ENCODE results near the gene JAKMIP1.

The JAKMIP1 gene

DNA sequence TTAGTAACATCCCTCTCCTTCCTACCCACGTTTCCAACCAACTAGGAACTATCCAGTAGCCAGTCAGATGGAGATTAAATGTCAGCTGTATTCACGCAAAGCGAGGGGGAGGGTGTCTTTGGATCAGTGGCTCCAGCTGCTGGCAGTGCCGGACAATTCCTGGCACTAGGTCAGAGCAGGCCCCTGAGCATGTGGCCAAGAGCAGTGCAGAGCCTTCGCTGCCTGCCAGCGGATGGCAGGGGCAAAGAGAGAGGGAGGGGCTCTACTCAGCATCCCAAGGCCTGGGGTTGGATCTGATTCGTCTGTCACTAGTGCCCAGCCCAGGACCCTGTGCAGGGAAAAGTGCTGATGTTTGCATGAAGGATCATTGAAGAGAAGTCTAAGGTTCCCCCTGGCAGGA is 28.7 kb upstream of the JAKMIP1 start:
- Histone ChIP-seq H3K27ac (ENCODE audit: insufficient read depth, low read length, poor library complexity, severe bottlenecking) (no peak overlapping the region), H3K9me3 (ENCODE audit: control insufficient read depth, low read length) (no peaks in the 10 kb centered on the region), H3K4me3 (ENCODE audit: insufficient read depth, low read depth, low read length, poor library complexity, severe bottlenecking) (no peak overlapping the region), H3K36me3 (ENCODE audit: control insufficient read depth, insufficient read depth, low read length) (no peaks in the 10 kb centered on the region), H3K27me3 (replicated peaks; ENCODE audit: control insufficient read depth, insufficient read depth, low read length, poor library complexity, severe bottlenecking) (no peaks in the 10 kb centered on the region), H3K4me1 (ENCODE audit: control insufficient read depth, insufficient read depth, low read length, poor library complexity, severe bottlenecking) (no peaks in the 10 kb centered on the region)
- no peak for DNase-seq

DNA sequence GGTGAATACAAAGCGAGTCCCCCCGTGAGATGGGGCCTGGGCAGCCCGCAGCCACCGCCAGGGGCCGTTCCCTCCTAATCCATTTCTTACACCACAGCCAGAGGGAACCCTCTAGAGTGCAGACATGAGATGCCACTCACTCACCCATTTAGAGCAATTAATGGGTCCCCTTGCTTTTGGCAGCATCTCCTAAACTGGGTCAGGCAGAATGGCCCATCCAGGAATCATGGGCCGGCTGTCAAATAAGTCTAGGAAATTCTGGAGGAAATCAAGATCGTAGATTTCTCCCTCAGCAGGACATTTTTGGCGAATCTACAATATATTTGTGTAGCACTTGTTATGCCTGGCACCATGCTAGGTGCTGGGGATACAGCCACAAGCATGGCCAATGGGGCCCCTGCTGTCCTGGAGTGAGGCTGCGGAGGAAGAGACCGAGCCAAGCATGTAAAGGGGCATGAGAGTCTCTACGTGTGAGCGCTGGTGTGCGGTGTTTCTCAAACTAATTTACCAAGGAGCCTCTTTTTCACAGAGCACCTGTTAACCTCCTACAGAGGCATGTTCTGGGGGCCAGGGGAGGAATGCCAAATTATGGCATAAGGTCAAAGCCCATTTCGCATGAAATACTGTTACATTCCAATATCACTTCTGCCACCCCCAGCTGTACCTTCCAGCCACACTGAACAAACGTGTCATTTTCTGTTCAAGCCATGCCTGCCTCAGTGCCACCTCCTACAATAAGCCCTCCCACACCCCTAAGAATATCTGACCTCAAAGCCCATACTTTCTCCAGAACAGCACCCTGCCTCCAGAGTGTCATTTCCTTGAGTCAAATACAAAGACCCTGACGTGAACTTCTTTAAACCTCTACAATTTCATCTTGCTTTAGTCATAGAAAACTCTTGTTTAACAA is 28.1 kb upstream of the JAKMIP1 start:
- H3K27me3 ChIP-seq (replicated peaks; ENCODE audit: control insufficient read depth, insufficient read depth, low read length, poor library complexity, severe bottlenecking): no peaks in the 10 kb centered on the region
- no peaks in the 10 kb centered on the region for H3K36me3 ChIP-seq (ENCODE audit: control insufficient read depth, insufficient read depth, low read length)
- H3K9me3 ChIP-seq (ENCODE audit: control insufficient read depth, low read length): no peaks in the 10 kb centered on the region
- H3K4me1 ChIP-seq (ENCODE audit: control insufficient read depth, insufficient read depth, low read length, poor library complexity, severe bottlenecking): no peaks in the 10 kb centered on the region
- H3K4me3 ChIP-seq (ENCODE audit: insufficient read depth, low read depth, low read length, poor library complexity, severe bottlenecking): no peak overlapping the region
- no peak for DNase-seq
- H3K27ac ChIP-seq (ENCODE audit: insufficient read depth, low read length, poor library complexity, severe bottlenecking): no peak overlapping the region

DNA sequence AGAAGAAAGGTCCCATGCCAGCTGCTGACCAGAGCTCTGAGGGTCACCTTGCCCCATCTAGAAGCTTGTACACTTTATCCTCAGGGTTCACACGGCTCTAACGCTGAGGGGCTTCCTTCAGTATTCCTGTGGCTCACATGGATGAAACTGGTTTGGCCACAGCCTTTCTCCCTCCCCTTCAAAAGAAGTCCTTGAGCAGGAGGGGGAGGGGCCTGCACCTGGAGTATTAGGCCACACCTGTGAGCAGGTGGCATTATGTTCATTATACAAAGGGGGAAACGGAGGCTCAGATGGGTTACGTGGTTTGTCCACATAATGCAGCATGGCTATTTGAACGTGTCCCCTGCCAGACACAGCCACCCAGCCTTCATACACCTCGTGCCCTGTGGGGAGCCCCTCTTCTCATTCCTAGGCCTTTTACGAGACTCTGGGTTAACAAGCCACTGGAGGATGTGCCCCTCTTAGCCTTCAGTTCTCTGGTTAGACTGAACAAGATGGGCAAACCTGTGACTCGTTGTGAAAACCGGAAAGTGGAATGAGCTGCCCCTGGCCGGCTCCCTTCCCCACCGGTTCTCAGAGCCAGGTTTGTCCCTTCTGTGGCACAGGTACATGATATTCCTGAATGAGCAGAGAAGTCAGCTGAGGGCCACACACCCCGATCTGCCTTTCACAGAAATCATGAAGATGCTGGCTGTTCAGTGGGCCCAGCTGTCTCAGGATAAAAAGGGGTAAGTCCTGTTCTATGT is 27.2 kb upstream of the JAKMIP1 start:
- peaks cover under 1% of the 10 kb centered on the region for H3K9me3 ChIP-seq (ENCODE audit: control insufficient read depth, low read length)
- H3K4me1 ChIP-seq (ENCODE audit: control insufficient read depth, insufficient read depth, low read length, poor library complexity, severe bottlenecking): no peaks in the 10 kb centered on the region
- no peaks in the 10 kb centered on the region for H3K36me3 ChIP-seq (ENCODE audit: control insufficient read depth, insufficient read depth, low read length)
- no peak for DNase-seq
- no peak overlapping the region for H3K27ac ChIP-seq (ENCODE audit: insufficient read depth, low read length, poor library complexity, severe bottlenecking)
- H3K27me3 ChIP-seq (replicated peaks; ENCODE audit: control insufficient read depth, insufficient read depth, low read length, poor library complexity, severe bottlenecking): no peaks in the 10 kb centered on the region
- H3K4me3 ChIP-seq (ENCODE audit: insufficient read depth, low read depth, low read length, poor library complexity, severe bottlenecking): no peak overlapping the region

DNA sequence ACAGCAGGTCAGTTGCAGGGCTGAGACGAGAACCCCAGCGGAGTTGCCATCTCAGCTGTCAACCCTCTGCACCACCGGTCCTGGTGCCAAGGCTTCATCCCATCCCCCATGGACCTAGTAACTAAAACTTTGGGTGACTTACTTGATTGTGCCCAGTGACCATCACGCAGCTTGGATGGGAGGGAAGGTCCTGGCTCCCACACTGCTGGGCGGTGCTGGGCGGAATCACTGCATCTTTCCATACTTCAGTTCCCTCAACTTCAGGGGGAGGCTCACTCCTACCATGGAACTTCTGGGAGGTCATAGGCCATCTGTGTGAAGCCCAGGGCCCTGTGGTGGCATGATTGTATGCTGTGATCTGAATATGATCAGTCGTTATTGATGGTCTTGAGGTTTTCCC is 26.2 kb upstream of the JAKMIP1 start:
- Histone ChIP-seq H3K4me1 (ENCODE audit: control insufficient read depth, insufficient read depth, low read length, poor library complexity, severe bottlenecking) (peaks cover 3% of the 10 kb centered on the region), H3K36me3 (ENCODE audit: control insufficient read depth, insufficient read depth, low read length) (no peaks in the 10 kb centered on the region), H3K27ac (ENCODE audit: insufficient read depth, low read length, poor library complexity, severe bottlenecking) (no peak overlapping the region), H3K27me3 (replicated peaks; ENCODE audit: control insufficient read depth, insufficient read depth, low read length, poor library complexity, severe bottlenecking) (peaks cover 2% of the 10 kb centered on the region), H3K4me3 (ENCODE audit: insufficient read depth, low read depth, low read length, poor library complexity, severe bottlenecking) (no peak overlapping the region), H3K9me3 (ENCODE audit: control insufficient read depth, low read length) (peaks cover 4% of the 10 kb centered on the region)
- no peak for DNase-seq

DNA sequence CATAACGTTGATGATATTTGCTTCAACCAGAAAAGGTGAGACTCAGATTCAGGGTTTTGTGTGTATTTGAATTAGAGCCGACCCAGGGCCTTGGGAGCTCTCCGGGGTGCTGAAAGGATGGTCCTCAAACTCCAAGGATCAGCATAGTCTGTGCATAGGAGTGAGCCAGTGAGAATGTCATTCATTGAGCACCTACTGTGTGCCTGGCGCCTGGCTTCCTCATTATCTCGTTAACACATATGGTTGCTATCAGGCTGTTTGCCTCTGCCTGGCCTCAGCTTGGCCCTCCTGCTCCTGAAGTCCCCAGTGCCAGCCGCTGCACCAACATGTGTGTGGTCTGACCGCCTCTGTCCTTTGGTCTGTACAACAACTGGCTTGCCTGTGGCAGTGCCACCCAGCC is 25.1 kb upstream of the JAKMIP1 start:
- H3K27ac ChIP-seq (ENCODE audit: insufficient read depth, low read length, poor library complexity, severe bottlenecking): no peak overlapping the region
- H3K36me3 ChIP-seq (ENCODE audit: control insufficient read depth, insufficient read depth, low read length): no peaks in the 10 kb centered on the region
- H3K9me3 ChIP-seq (ENCODE audit: control insufficient read depth, low read length): peaks cover 4% of the 10 kb centered on the region
- DNase-seq: no peak
- no peak overlapping the region for H3K4me3 ChIP-seq (ENCODE audit: insufficient read depth, low read depth, low read length, poor library complexity, severe bottlenecking)
- H3K4me1 ChIP-seq (ENCODE audit: control insufficient read depth, insufficient read depth, low read length, poor library complexity, severe bottlenecking): peaks cover 4% of the 10 kb centered on the region
- H3K27me3 ChIP-seq (replicated peaks; ENCODE audit: control insufficient read depth, insufficient read depth, low read length, poor library complexity, severe bottlenecking): peaks cover 9% of the 10 kb centered on the region

DNA sequence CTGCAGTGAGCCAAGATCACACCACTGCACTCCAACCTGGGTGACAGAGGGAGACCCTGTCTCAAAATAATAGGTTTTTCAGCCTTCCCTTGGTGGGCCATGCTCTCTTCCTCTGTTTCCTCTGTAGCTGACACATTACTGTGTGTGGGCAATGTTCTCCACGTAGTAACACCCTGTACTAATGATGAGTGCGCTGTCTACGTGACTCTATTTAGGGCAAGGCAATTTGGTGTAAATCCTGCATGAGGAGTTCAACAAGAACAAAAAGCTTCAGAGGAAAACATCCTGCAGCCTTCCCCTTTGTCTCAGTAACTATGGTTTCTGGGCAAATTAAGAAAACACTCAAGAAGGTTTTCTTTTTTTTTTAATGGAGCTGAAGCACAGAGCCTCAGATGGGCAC is 24.4 kb upstream of the JAKMIP1 start:
- no peak overlapping the region for H3K4me3 ChIP-seq (ENCODE audit: insufficient read depth, low read depth, low read length, poor library complexity, severe bottlenecking)
- peaks cover 9% of the 10 kb centered on the region for H3K27me3 ChIP-seq (replicated peaks; ENCODE audit: control insufficient read depth, insufficient read depth, low read length, poor library complexity, severe bottlenecking)
- H3K36me3 ChIP-seq (ENCODE audit: control insufficient read depth, insufficient read depth, low read length): no peaks in the 10 kb centered on the region
- no peak for DNase-seq
- no peak overlapping the region for H3K27ac ChIP-seq (ENCODE audit: insufficient read depth, low read length, poor library complexity, severe bottlenecking)
- peaks cover 4% of the 10 kb centered on the region for H3K9me3 ChIP-seq (ENCODE audit: control insufficient read depth, low read length)
- H3K4me1 ChIP-seq (ENCODE audit: control insufficient read depth, insufficient read depth, low read length, poor library complexity, severe bottlenecking): peaks cover 4% of the 10 kb centered on the region

DNA sequence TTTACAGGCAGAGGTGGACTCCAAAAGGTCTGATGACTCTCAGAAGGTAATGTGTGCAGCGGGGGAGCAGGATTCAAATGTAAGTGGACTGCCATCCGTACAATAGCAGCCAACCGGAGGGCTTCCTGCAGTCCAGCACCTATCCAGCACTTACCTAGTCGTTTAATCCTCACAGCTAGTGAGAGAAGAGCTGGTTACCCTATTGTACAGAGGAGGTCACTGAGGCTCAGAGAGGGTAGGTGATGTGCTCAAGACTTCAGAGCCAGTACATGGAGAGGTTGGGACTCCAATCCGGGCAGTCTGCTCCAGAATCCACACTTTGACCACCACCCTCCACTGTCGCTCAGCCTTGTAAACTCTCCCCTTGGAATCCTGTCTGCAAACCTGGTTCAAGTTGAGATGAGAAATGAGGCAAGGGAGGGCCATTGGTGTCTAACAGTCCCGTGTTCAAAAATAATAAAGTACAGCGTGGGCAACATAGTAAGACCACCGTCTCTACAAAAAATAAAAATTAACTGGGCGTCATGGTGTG is 22.5 kb upstream of the JAKMIP1 start:
- Histone ChIP-seq H3K27ac (ENCODE audit: insufficient read depth, low read length, poor library complexity, severe bottlenecking) (no peak overlapping the region), H3K4me3 (ENCODE audit: insufficient read depth, low read depth, low read length, poor library complexity, severe bottlenecking) (no peak overlapping the region), H3K9me3 (ENCODE audit: control insufficient read depth, low read length) (peaks cover 4% of the 10 kb centered on the region), H3K36me3 (ENCODE audit: control insufficient read depth, insufficient read depth, low read length) (no peaks in the 10 kb centered on the region), H3K4me1 (ENCODE audit: control insufficient read depth, insufficient read depth, low read length, poor library complexity, severe bottlenecking) (peaks cover 4% of the 10 kb centered on the region), H3K27me3 (replicated peaks; ENCODE audit: control insufficient read depth, insufficient read depth, low read length, poor library complexity, severe bottlenecking) (peaks cover 9% of the 10 kb centered on the region)
- no peak for DNase-seq

DNA sequence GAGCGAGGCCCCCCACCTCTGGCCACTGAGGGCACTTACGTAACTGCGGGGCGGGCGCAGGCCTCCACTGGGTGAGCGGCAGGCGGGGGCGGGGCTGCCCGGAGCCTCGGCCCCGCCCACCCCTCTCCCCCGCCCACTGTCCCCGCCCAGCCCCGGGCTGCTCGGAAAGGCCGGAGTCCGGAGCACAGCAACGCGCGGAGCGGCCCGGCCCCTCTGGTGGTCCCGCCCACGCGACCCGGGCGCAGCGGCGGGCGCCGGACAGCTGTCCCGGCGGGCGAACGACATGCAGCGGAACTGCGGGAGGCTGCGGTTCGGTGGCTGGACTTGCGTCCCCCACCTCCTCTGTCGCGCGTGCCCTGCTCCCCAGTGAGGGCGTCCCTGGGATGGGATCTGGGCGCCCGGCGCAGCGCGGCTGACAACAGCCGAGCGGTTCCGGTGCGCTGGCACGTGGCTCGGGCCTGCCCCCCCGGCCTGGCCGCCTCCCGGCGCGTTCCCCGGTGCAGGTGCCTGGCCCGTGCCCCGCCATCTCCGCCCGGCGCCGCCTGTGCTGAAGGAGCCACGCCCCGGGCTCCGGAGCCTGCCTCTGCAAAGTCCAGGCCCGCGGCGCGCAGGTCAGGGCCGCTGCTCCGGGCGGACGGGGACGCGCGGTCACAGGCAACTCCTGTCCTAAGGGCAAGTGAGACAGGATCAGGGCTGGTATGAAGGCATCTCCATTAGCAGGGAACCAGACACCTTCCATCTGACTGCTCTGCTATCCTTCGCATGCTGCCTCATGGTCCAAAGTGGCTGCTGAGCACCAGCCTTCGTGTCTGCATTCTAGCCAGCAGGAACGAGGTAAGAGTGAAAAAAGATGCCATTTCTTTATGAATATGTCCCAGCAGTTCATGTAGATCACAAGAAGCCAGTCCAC is 21.8 kb upstream of the JAKMIP1 start:
- H3K4me1 ChIP-seq (ENCODE audit: control insufficient read depth, insufficient read depth, low read length, poor library complexity, severe bottlenecking): peaks cover 4% of the 10 kb centered on the region
- H3K27me3 ChIP-seq (replicated peaks; ENCODE audit: control insufficient read depth, insufficient read depth, low read length, poor library complexity, severe bottlenecking): peaks cover 9% of the 10 kb centered on the region
- peak in 1 of 3 donors; percentile 19 for DNase-seq
- no peak overlapping the region for H3K4me3 ChIP-seq (ENCODE audit: insufficient read depth, low read depth, low read length, poor library complexity, severe bottlenecking)
- no peaks in the 10 kb centered on the region for H3K36me3 ChIP-seq (ENCODE audit: control insufficient read depth, insufficient read depth, low read length)
- H3K27ac ChIP-seq (ENCODE audit: insufficient read depth, low read length, poor library complexity, severe bottlenecking): no peak overlapping the region
- H3K9me3 ChIP-seq (ENCODE audit: control insufficient read depth, low read length): peaks cover 4% of the 10 kb centered on the region

DNA sequence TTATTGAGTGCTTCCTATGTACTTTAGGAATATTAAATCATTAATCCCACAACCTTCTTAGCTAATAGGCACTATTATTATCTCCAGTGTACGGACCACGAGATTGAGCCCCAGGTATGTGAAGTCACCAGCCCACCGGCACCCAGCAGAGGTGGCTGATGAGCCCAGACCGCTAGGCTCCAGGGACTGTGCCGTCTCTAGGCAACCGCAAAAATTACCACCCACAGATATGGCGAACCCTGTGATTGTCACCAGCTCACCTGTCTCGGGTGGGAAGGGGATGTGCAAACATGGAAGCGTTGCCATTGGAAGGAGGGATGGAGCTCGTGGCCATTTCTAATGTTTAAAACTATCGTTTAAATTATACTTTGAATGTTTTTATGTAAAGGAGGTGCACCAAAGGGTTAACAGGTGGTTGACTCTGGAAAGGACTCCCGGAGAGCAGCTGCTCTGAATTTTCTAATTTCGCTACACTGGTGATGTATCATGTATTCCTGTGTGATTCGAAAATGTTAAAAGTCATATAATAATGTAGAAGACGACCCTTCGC is 21.0 kb upstream of the JAKMIP1 start:
- H3K27ac ChIP-seq (ENCODE audit: insufficient read depth, low read length, poor library complexity, severe bottlenecking): no peak overlapping the region
- no peak for DNase-seq
- peaks cover 4% of the 10 kb centered on the region for H3K4me1 ChIP-seq (ENCODE audit: control insufficient read depth, insufficient read depth, low read length, poor library complexity, severe bottlenecking)
- no peak overlapping the region for H3K4me3 ChIP-seq (ENCODE audit: insufficient read depth, low read depth, low read length, poor library complexity, severe bottlenecking)
- no peaks in the 10 kb centered on the region for H3K36me3 ChIP-seq (ENCODE audit: control insufficient read depth, insufficient read depth, low read length)
- peaks cover 4% of the 10 kb centered on the region for H3K9me3 ChIP-seq (ENCODE audit: control insufficient read depth, low read length)
- H3K27me3 ChIP-seq (replicated peaks; ENCODE audit: control insufficient read depth, insufficient read depth, low read length, poor library complexity, severe bottlenecking): peaks cover 9% of the 10 kb centered on the region

All from effector memory CD4-positive, alpha-beta T cell (primary cell).